SK-N-SH (cell line): ENCODE data around the gene PM20D2.

Experiments
- CTCF ChIP-seq: fragments of 200-600 bp; sonication (generic); IDR thresholded peaks from 2 replicates; pipeline ENCODE4 v1.6.1; 2017; ENCODE audit warnings: antibody characterized with exemption, mild to moderate bottlenecking, moderate library complexity
- ELF1 ChIP-seq: IDR thresholded peaks from 2 replicates; pipeline ENCODE4 v1.4.0; 2012
- EZH2phosphoT487 ChIP-seq: fragments of 200-600 bp; sonication (generic); IDR thresholded peaks from 2 replicates; pipeline ENCODE4 v1.6.1; 2017; ENCODE audit warnings: low read depth, mixed run types, mild to moderate bottlenecking, antibody characterized with exemption, moderate library complexity, borderline replicate concordance
- MEF2A ChIP-seq: IDR thresholded peaks from 2 replicates; pipeline ENCODE4 v1.4.0; 2012; ENCODE audit warnings: low read depth, borderline replicate concordance
- RCOR1 ChIP-seq: fragments of 150-350 bp; IDR thresholded peaks from 2 replicates; pipeline ENCODE4 v1.6.1; 2017; ENCODE audit warnings: antibody characterized with exemption, low read length
- SIN3A ChIP-seq: IDR thresholded peaks from 2 replicates; pipeline ENCODE4 v1.6.1; 2012; ENCODE audit warnings: low read depth, mild to moderate bottlenecking, low read length, moderate library complexity, borderline replicate concordance
- TAF1 ChIP-seq: IDR thresholded peaks from 2 replicates; pipeline ENCODE4 v1.6.1; 2012; ENCODE audit warnings: low read depth, mild to moderate bottlenecking, low read length, moderate library complexity, borderline replicate concordance

- TF ChIP-seq CTCF = no peak
- TF ChIP-seq EZH2phosphoT487 = no peak
- no peak for TF ChIP-seq ELF1
- no peak for TF ChIP-seq RCOR1
- TF ChIP-seq TAF1 = no peak
- TF ChIP-seq SIN3A = no peak
- no peak for TF ChIP-seq MEF2A
Measured at GRCh38 chr6:89145091-89145955, 532 bp upstream of the PM20D2 start.
